Gastroesophageal sphincter (tissue), 4 donors: ENCODE results near the gene MRPL58. TPM values are rescaled to one million over a fixed set of nuclear protein-coding genes. Genes with fewer than 3 reads are reported as not detected.

Experiments used
- ATAC-seq: fragments of 150-250 bp; one replicate; pipeline ENCODE4 v1.9.1; 2016; ENCODE audit warnings: mild to moderate bottlenecking, moderate library complexity
- H3K27ac ChIP-seq, 4 donors: fragments of 200-600 bp; sonication (generic) in 3 of 4; 1 replicate in 3 of 4; 2 replicates in 1 of 4; pipeline ENCODE4 v1.5.1; 2016 to 2019
- H3K27me3 ChIP-seq: fragments of 200-600 bp; sonication (generic); one replicate; pipeline ENCODE4 v1.5.1; 2019
- H3K36me3 ChIP-seq, 2 donors: fragments of 200-600 bp; sonication (generic); one replicate each; pipeline ENCODE4 v1.5.1; 2019; ENCODE audit warnings: control low read depth in 1 of 2
- H3K4me1 ChIP-seq, 3 donors: fragments of 200-600 bp; sonication (generic); 1 replicate in 2 of 3; 2 replicates in 1 of 3; pipeline ENCODE4 v1.5.1; 2016 to 2019; ENCODE audit warnings: control low read depth in 2 of 3
- H3K4me3 ChIP-seq, 2 donors: fragments of 200-600 bp; sonication (generic); one replicate each; pipeline ENCODE4 v1.5.1; 2019; ENCODE audit warnings: mild to moderate bottlenecking in 1 of 2, moderate library complexity in 1 of 2
- H3K9me3 ChIP-seq, 3 donors: fragments of 200-600 bp; sonication (generic); one replicate each; pipeline ENCODE4 v1.5.1; 2017 to 2019; ENCODE audit warnings: control low read depth in 2 of 3
- EP300 ChIP-seq: sonication (generic); formaldehyde crosslinking; IDR thresholded peaks from one replicate; pipeline ENCODE4 v1.6.1; 2017; ENCODE audit warnings: antibody characterized with exemption, mild to moderate bottlenecking
- POLR2A ChIP-seq, 2 donors: fragments of 450-650 bp; IDR thresholded peaks; one replicate each; pipeline ENCODE4 v1.6.1; 2017; ENCODE audit warnings: antibody characterized with exemption in 2 of 2, mild to moderate bottlenecking in 2 of 2, moderate library complexity in 1 of 2
- POLR2AphosphoS5 ChIP-seq: sonication (generic); formaldehyde crosslinking; IDR thresholded peaks from one replicate; pipeline ENCODE4 v1.6.1; 2017; ENCODE audit warnings: antibody characterized with exemption
- WGBS, 2 donors: methylation state at CpG; one replicate each; pipeline ENCODE4 v1.1.5; 2018; ENCODE audit warnings: low coverage in 1 of 2; 5-methylcytosine and 5-hydroxymethylcytosine counted together
- total RNA-seq, 4 donors: library from RNA; depleted of rRNA; stranded (reverse); fragments of >200 nt; gene quantifications; one replicate each; pipeline ENCODE4 v1.1.0, GENCODE V29; 2016
- TF ChIP-seq, protein P1 (sequence below), 4 experiments: fragments of 200-600 bp in 2 of 4; fragments of 450-650 bp in 2 of 4; sonication (generic) in 1 of 4; IDR thresholded peaks; one replicate each; pipeline ENCODE4 v1.5.1; 2017 to 2019; ENCODE audit warnings: antibody characterized with exemption in 4 of 4, mild to moderate bottlenecking in 2 of 4, moderate library complexity in 2 of 4

The MRPL58 gene
- total RNA-seq, 4 donors from 2014 or later: 36.6 to 112 (median 50.5) TPM

DNA sequence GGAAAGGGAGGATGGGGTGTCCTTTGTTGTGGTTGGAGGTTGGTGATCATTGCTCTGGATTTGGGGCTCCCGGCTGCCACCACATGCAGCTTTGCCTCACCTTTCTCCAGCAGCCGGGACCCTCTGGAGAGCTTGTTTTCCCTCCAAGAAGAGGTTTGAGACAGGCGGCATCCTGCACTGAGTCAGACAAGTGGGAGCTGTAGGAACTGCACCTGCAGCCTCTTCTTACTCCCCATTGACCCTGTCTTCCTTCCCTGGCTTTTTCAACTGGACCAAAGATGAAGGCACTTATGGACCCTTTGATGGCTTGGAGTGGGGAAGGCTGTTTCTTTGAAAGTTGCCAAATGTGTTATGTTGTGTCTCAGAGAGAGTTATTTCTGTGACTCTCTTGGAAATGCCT is 51.2 kb downstream of the MRPL58 start:
- WGBS, 2 donors: 83% methylated on average over 3 of the region's 3 CpGs; no CpG with 5 or more reads in 1 of the 2 donors
- no peaks in the 10 kb centered on the region for H3K27me3 ChIP-seq
- no peaks in the 10 kb centered on the region for H3K9me3 ChIP-seq
- TF ChIP-seq POLR2AphosphoS5 (no peak), EP300 (no peak), POLR2A (IDR thresholded peaks at IDR 0.05) (no peak)
- TF ChIP-seq, protein P1, sequence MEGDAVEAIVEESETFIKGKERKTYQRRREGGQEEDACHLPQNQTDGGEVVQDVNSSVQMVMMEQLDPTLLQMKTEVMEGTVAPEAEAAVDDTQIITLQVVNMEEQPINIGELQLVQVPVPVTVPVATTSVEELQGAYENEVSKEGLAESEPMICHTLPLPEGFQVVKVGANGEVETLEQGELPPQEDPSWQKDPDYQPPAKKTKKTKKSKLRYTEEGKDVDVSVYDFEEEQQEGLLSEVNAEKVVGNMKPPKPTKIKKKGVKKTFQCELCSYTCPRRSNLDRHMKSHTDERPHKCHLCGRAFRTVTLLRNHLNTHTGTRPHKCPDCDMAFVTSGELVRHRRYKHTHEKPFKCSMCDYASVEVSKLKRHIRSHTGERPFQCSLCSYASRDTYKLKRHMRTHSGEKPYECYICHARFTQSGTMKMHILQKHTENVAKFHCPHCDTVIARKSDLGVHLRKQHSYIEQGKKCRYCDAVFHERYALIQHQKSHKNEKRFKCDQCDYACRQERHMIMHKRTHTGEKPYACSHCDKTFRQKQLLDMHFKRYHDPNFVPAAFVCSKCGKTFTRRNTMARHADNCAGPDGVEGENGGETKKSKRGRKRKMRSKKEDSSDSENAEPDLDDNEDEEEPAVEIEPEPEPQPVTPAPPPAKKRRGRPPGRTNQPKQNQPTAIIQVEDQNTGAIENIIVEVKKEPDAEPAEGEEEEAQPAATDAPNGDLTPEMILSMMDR (IDR thresholded peaks at IDR 0.05): no peak
- H3K4me1 ChIP-seq: peaks cover 0 to 19% (median 7%) of the 10 kb centered on the region in 3 donors
- ATAC-seq: no peak
- H3K4me3 ChIP-seq: no peak overlapping the region
- H3K36me3 ChIP-seq: peaks cover 0 to 55% of the 10 kb centered on the region in 2 donors
- no peak overlapping the region for H3K27ac ChIP-seq

DNA sequence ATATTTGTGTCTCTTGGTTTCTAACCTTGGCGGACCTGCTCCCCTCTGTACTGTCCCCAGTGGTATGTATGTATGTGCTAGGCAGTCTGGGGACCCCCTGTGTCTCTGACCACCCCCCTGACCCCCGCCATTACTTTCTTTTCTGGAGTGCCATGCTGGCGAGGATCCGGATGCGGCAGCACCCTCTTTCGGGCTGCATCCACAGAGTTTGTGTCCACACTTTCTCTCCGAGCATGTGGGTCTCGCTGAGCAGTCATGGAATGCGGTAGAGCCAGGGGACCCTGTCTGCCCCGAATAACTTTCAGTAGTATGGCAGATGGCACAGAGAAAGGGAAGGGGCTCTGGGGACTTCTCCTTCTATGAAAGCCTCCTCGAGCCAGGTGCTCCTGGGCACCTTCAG is 51.6 kb downstream of the MRPL58 start:
- Histone ChIP-seq H3K36me3 (peaks cover 0 to 55% of the 10 kb centered on the region in 2 donors), H3K4me3 (no peak overlapping the region), H3K4me1 (peaks cover 0 to 18% (median 7%) of the 10 kb centered on the region in 3 donors), H3K27me3 (no peaks in the 10 kb centered on the region), H3K9me3 (no peaks in the 10 kb centered on the region), H3K27ac (no peak overlapping the region)
- TF ChIP-seq POLR2AphosphoS5 (no peak), EP300 (no peak), POLR2A (IDR thresholded peaks at IDR 0.05) (no peak)
- TF ChIP-seq, protein P1 (IDR thresholded peaks at IDR 0.05): no peak
- ATAC-seq: no peak
- 81 to 96% methylated on average over 4 to 11 of the region's 11 CpGs for WGBS, 2 donors

DNA sequence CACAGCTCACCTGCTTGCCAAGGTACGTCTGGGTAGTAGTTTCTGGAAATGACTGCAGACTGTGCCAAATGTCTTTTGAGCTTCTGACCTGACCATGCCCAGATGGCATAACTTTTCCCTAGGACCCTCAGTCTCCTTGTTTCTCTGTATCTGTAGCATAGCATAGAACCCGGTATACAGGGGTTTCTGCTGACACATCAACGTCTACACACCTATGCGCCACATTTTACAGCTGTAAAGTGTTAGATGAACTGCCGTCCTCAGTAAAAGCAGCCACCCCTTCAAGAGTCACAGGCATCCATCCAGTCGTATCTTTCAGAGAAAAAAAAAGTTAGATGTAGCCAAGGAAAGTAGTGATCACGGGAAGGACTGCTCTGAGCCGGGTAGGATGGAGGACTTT is 52.0 kb downstream of the MRPL58 start:
- H3K36me3 ChIP-seq: peaks cover 0 to 55% of the 10 kb centered on the region in 2 donors
- no peak for ATAC-seq
- peaks cover 0 to 14% (median 7%) of the 10 kb centered on the region in 3 donors for H3K4me1 ChIP-seq
- no peak for TF ChIP-seq EP300
- TF ChIP-seq POLR2A (IDR thresholded peaks at IDR 0.05): no peak
- TF ChIP-seq, protein P1 (IDR thresholded peaks at IDR 0.05): no peak
- no peak for TF ChIP-seq POLR2AphosphoS5
- H3K4me3 ChIP-seq: no peak overlapping the region
- no peak overlapping the region for H3K27ac ChIP-seq
- H3K9me3 ChIP-seq: no peaks in the 10 kb centered on the region
- no peaks in the 10 kb centered on the region for H3K27me3 ChIP-seq
- 66% methylated on average over 6 of the region's 8 CpGs; no CpG with 5 or more reads in 1 of the 2 donors for WGBS, 2 donors

DNA sequence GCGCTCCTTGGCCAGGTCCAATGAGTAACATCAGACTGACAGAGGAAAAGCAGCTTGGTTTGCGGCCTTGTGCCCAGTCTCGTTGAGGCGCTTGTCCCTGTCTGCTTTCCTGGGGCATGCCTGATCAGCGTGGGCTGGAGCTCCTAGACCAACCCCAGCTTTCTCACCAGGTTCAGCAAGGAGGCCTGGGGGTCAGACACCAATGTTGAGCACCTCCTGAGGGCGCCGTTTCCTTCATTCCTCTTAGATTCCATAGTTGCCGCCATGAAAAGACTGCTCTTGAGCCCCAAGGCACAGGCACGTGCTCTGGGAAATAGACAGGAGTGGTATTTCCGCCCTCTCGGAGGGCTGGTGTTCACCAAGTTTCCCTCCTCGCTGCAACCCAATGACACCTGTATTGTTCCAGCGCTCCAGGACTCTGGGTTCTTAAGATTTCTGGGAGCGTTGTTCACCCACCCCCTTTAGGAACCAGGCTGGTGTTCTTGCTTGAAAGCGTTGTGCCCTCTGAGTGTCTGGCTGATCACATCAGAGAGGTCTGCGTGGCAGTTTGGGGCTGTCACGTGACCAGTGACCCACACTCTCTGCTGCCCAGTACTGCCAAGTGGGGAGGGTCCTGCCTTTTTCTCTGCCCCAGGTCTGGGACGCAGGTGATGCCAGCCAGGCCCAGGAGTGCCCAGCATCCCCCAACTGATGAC is 52.5 kb downstream of the MRPL58 start:
- no peak overlapping the region for H3K4me3 ChIP-seq
- H3K27ac ChIP-seq: no peak overlapping the region
- no peak for ATAC-seq
- peaks cover 0 to 55% of the 10 kb centered on the region in 2 donors for H3K36me3 ChIP-seq
- TF ChIP-seq POLR2A (IDR thresholded peaks at IDR 0.05) (no peak), POLR2AphosphoS5 (no peak), EP300 (no peak)
- TF ChIP-seq, protein P1 (IDR thresholded peaks at IDR 0.05): no peak
- WGBS, 2 donors: 89 to 100% methylated on average over 1 to 13 of the region's 18 CpGs
- H3K9me3 ChIP-seq: no peaks in the 10 kb centered on the region
- peaks cover 0 to 9% (median 4%) of the 10 kb centered on the region in 3 donors for H3K4me1 ChIP-seq
- no peaks in the 10 kb centered on the region for H3K27me3 ChIP-seq

DNA sequence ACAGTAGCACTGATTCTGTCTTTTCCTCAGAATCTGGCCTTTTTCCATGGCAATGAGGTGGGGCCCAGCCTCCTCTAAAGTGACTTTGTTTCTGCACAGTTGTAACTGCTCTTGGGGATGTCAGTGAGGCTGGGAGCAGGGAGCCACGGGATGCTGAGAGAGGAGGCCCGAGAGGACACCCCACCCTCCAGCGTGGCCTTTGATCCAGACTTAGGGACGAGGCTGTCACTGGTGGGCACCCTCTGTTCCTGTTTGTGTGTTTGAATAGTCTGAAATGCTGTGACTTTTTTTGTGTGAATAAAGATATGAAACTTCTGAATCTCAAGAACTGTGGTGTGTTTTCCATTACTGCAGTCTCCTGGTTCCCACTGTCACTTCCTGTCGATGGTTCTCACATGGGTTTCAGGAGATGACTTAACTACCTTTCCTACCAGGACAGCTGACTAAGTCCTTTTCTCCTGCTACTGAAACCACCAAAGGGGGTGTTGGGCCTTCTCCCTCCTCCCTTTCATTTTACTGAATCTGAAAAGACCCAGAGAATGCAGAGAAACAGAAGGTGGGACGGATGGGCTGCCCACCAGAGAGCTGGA is 53.2 kb downstream of the MRPL58 start:
- no peaks in the 10 kb centered on the region for H3K27me3 ChIP-seq
- H3K4me1 ChIP-seq: peaks cover 0 to 2% (median 0%) of the 10 kb centered on the region in 3 donors
- no peak overlapping the region for H3K27ac ChIP-seq
- H3K4me3 ChIP-seq: no peak overlapping the region
- WGBS, 2 donors: 61 to 79% methylated on average over 3 to 5 of the region's 6 CpGs
- ATAC-seq: no peak
- peaks cover 0 to 51% of the 10 kb centered on the region in 2 donors for H3K36me3 ChIP-seq
- H3K9me3 ChIP-seq: no peaks in the 10 kb centered on the region
- TF ChIP-seq, protein P1 (IDR thresholded peaks at IDR 0.05): no peak
